Rectal smooth muscle tissue (tissue), 1 donor: ENCODE data around the gene NFATC4.

Experiments used
- H3K27ac ChIP-seq: one replicate; pipeline ENCODE4 v1.7.0; 2013; ENCODE audit warnings: low read depth, low read length, inconsistent platforms
- H3K27me3 ChIP-seq: one replicate; pipeline ENCODE4 v1.7.0; 2013; ENCODE audit warnings: low read length; ENCODE audit not compliant: control insufficient read depth, insufficient read depth
- H3K36me3 ChIP-seq: one replicate; pipeline ENCODE4 v1.7.0; 2013; ENCODE audit warnings: low read length; ENCODE audit not compliant: control insufficient read depth, insufficient read depth
- H3K4me1 ChIP-seq: one replicate; pipeline ENCODE4 v1.7.0; 2013; ENCODE audit warnings: low read length; ENCODE audit not compliant: control insufficient read depth, insufficient read depth
- H3K4me3 ChIP-seq: one replicate; pipeline ENCODE4 v1.7.0; 2013; ENCODE audit warnings: low read length
- H3K9ac ChIP-seq: one replicate; pipeline ENCODE4 v1.7.0; 2013; ENCODE audit warnings: low read length

Gene NFATC4

GRCh38 chr14:24414077-24414476, 46.1 kb downstream of the NFATC4 start:
- no peak overlapping the region for H3K9ac ChIP-seq
- H3K4me1 ChIP-seq, result no peaks in the 10 kb centered on the region
- no peak overlapping the region for H3K27ac ChIP-seq
- H3K4me3 ChIP-seq, result no peak overlapping the region
- H3K36me3 ChIP-seq, result peaks cover 8% of the 10 kb centered on the region
- H3K27me3 ChIP-seq, result no peaks in the 10 kb centered on the region

DNA sequence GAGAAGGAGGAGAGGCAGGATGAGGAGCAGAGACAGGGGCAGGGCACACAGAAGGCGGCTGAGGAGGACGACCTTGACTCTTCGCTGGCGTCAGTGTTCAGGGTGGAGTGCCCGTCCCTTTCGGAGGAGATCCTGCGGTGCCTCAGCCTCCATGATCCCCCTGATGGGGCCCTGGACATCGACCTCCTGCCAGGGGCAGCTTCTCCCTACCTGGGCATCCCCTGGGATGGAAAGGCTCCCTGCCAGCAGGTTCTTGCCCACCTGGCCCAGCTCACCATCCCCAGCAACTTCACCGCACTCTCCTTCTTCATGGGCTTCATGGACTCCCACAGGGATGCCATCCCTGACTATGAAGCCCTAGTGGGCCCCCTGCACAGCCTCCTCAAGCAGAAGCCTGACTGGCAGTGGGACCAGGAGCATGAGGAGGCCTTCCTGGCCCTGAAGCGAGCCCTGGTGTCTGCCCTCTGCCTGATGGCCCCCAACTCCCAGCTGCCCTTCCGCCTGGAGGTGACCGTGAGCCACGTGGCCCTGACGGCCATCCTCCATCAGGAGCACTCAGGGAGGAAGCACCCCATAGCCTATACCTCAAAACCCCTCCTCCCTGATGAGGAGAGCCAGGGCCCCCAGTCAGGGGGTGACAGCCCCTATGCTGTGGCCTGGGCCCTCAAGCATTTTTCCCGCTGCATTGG, 46.9 kb downstream of the NFATC4 start:
- H3K27me3 ChIP-seq, result no peaks in the 10 kb centered on the region
- H3K9ac ChIP-seq, result no peak overlapping the region
- no peaks in the 10 kb centered on the region for H3K4me1 ChIP-seq
- peaks cover 8% of the 10 kb centered on the region for H3K36me3 ChIP-seq
- no peak overlapping the region for H3K27ac ChIP-seq
- no peak overlapping the region for H3K4me3 ChIP-seq

GRCh38 chr14:24415421-24416253, 47.7 kb downstream of the NFATC4 start:
- H3K4me1 ChIP-seq, result no peaks in the 10 kb centered on the region
- H3K36me3 ChIP-seq, result peaks cover 8% of the 10 kb centered on the region
- H3K4me3 ChIP-seq, result no peak overlapping the region
- no peak overlapping the region for H3K27ac ChIP-seq
- no peak overlapping the region for H3K9ac ChIP-seq
- no peaks in the 10 kb centered on the region for H3K27me3 ChIP-seq

GRCh38 chr14:24416254-24416931, 48.4 kb downstream of the NFATC4 start:
- Histone ChIP-seq H3K4me3 (no peak overlapping the region), H3K9ac (no peak overlapping the region), H3K27ac (no peak overlapping the region), H3K27me3 (no peaks in the 10 kb centered on the region), H3K36me3 (peaks cover 8% of the 10 kb centered on the region), H3K4me1 (no peaks in the 10 kb centered on the region)

DNA sequence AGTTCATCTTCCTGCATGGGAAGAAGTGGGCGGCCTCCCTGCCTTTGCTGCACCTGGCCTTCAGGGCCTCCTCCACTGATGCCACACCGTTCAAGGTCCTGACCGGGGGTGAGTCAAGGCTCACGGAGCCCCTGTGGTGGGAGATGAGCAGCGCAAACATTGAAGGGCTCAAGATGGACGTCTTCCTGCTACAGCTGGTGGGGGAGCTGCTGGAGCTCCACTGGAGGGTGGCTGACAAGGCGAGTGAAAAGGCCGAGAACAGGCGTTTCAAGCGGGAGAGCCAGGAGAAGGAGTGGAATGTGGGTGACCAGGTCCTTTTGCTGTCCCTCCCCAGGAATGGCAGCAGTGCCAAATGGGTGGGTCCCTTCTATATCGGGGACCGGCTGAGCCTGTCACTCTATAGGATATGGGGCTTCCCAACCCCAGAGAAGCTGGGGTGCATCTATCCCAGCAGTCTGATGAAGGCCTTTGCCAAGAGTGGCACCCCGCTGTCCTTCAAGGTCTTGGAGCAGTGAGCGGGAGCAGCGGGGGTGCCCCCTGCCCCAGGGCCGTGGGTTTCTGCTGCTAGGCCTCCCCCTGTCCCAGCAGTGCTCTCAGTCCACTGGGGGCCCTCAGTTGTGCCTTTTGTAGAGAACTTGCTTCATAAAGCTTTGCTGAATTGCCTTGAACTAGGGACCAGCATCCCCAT, 49.1 kb downstream of the NFATC4 start:
- H3K36me3 ChIP-seq, result peaks cover 8% of the 10 kb centered on the region
- H3K4me3 ChIP-seq, result no peak overlapping the region
- H3K27ac ChIP-seq, result no peak overlapping the region
- H3K4me1 ChIP-seq, result no peaks in the 10 kb centered on the region
- no peaks in the 10 kb centered on the region for H3K27me3 ChIP-seq
- H3K9ac ChIP-seq, result no peak overlapping the region

DNA sequence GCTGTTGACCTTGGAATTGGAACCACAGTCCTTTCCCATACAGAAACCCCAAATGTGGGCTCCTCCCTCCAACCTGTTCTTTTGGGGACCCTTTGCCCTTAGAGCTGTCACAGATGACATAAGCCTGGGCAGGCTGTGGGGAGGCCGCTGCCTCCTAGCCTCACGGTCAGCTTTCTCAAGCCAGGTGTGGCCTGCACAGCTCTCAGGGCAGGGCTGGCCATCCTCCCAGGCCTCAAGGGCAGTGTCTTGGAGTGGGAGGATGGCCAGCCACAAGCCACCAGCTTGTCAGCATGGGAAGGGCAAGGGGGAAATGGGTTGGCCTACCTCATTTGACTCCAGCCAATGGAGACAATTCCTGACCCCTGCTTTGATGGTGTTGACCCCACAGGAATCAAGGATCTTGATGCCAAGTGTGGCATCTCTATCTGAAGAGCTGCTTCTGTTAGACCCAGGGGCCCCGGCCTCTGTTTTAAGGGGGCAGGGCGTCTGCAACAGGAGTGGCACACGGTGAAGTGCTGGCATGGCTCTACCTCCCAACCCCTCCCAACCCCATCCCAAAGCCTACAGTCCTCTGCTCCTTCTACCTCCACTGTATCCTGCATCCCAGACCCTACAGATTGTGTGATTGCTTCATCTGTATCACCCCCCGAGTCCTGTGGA, 50.0 kb downstream of the NFATC4 start:
- Histone ChIP-seq H3K27me3 (no peaks in the 10 kb centered on the region), H3K36me3 (peaks cover 6% of the 10 kb centered on the region), H3K4me1 (no peaks in the 10 kb centered on the region), H3K4me3 (no peak overlapping the region), H3K27ac (no peak overlapping the region), H3K9ac (no peak overlapping the region)

DNA sequence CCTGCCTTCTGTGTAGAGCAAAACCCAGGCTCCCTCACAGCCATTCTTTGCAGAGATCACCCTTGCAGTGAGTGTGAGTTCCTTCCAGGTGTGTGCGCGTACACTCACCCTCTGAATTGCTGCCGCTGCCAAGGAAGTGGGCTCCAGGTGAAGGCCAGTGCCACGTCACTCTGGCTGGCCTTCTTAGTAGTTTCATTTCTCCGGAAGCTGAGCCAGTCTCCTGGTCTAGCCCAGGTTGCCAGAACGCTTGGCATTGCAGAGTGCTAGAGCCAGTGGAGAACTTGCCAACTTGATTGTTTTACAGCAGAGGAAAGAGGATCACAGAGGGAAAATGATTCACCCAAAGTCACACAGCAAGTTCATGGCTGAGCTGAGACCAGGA, 50.5 kb downstream of the NFATC4 start:
- Histone ChIP-seq H3K9ac (no peak overlapping the region), H3K4me1 (no peaks in the 10 kb centered on the region), H3K4me3 (no peak overlapping the region), H3K27me3 (no peaks in the 10 kb centered on the region), H3K27ac (no peak overlapping the region), H3K36me3 (peaks cover 5% of the 10 kb centered on the region)

- H3K27me3 ChIP-seq, result no peaks in the 10 kb centered on the region
- no peaks in the 10 kb centered on the region for H3K4me1 ChIP-seq
- no peaks in the 10 kb centered on the region for H3K36me3 ChIP-seq
- H3K4me3 ChIP-seq, result no peak overlapping the region
- no peak overlapping the region for H3K9ac ChIP-seq
- no peak overlapping the region for H3K27ac ChIP-seq
These were observed 54.3 kb downstream of the NFATC4 start for GRCh38 chr14:24422261-24422660.

GRCh38 chr14:24422694-24423601, 55.0 kb downstream of the NFATC4 start:
- Histone ChIP-seq H3K9ac (no peak overlapping the region), H3K4me3 (no peak overlapping the region), H3K4me1 (no peaks in the 10 kb centered on the region), H3K27ac (no peak overlapping the region), H3K27me3 (no peaks in the 10 kb centered on the region), H3K36me3 (no peaks in the 10 kb centered on the region)

- Histone ChIP-seq H3K27me3 (no peaks in the 10 kb centered on the region), H3K4me3 (no peak overlapping the region), H3K36me3 (no peaks in the 10 kb centered on the region), H3K9ac (no peak overlapping the region), H3K27ac (no peak overlapping the region), H3K4me1 (peaks cover 4% of the 10 kb centered on the region)
These were observed 57.7 kb downstream of the NFATC4 start for GRCh38 chr14:24425704-24426103.

GRCh38 chr14:24426150-24426911, 58.3 kb downstream of the NFATC4 start:
- Histone ChIP-seq H3K4me3 (no peak overlapping the region), H3K9ac (no peak overlapping the region), H3K36me3 (no peaks in the 10 kb centered on the region), H3K4me1 (peaks cover 11% of the 10 kb centered on the region), H3K27ac (no peak overlapping the region), H3K27me3 (no peaks in the 10 kb centered on the region)
